A673 (cell line): ENCODE measurements around the gene CTDSP1.

Experiments used
- EZH2 ChIP-seq: fragments of 200-600 bp; sonication (generic); IDR thresholded peaks from 2 replicates; pipeline ENCODE4 v1.6.1; 2017; ENCODE audit warnings: borderline replicate concordance, low read depth, mild to moderate bottlenecking, mixed read lengths, antibody characterized with exemption, low read length; ENCODE audit not compliant: poor library complexity, severe bottlenecking
- TF ChIP-seq, protein P1 (sequence below): fragments of 300-800, 200-600 bp; sonication (generic); conservative IDR thresholded peaks from 2 replicates; pipeline ENCODE4 v1.5.1; 2017; ENCODE audit warnings: low read depth, mild to moderate bottlenecking, antibody characterized with exemption, low read length, moderate library complexity, mixed read lengths

GRCh38 chr2:218434456-218434855 is 34.8 kb downstream of the CTDSP1 start:
- no peak for TF ChIP-seq EZH2
- TF ChIP-seq, protein P1, sequence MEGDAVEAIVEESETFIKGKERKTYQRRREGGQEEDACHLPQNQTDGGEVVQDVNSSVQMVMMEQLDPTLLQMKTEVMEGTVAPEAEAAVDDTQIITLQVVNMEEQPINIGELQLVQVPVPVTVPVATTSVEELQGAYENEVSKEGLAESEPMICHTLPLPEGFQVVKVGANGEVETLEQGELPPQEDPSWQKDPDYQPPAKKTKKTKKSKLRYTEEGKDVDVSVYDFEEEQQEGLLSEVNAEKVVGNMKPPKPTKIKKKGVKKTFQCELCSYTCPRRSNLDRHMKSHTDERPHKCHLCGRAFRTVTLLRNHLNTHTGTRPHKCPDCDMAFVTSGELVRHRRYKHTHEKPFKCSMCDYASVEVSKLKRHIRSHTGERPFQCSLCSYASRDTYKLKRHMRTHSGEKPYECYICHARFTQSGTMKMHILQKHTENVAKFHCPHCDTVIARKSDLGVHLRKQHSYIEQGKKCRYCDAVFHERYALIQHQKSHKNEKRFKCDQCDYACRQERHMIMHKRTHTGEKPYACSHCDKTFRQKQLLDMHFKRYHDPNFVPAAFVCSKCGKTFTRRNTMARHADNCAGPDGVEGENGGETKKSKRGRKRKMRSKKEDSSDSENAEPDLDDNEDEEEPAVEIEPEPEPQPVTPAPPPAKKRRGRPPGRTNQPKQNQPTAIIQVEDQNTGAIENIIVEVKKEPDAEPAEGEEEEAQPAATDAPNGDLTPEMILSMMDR, result no peak
